HCT116 (cell line): ENCODE measurements around the gene DYRK1B. TPM values are rescaled to one million over a fixed set of nuclear protein-coding genes. Genes with fewer than 3 reads are reported as not detected.

Source experiments
- ATAC-seq: fragments of 200-7000 bp; cut with Tn5 transposase; 2 replicates; pipeline ENCODE4 v1.9.1; 2020; ENCODE audit warnings: mild to moderate bottlenecking, moderate library complexity
- BruUV-seq: library from RNA; stranded (reverse); fragments of 400-500 nt; replicated peaks from 2 replicates; lab custom pipeline; 2021; lab: Mats Ljungman, UMichigan
- CTCF ChIA-PET: fragments of 300-600 bp; sonication (Branson Sonifier 250); formaldehyde crosslinking; loops from one replicate; lab custom pipeline; 2021; ENCODE audit warnings: antibody characterized with exemption; lab: Charles Lee
- POLR2A ChIA-PET: fragments of 300-600, 350-600 bp; sonication (Branson Sonifier 250); formaldehyde crosslinking; loops from one replicate; lab custom pipeline; 2021; ENCODE audit warnings: antibody characterized with exemption; lab: Charles Lee
- RAD21 ChIA-PET, 2 experiments: fragments of 300-600 bp; sonication (Branson Sonifier 250); formaldehyde crosslinking; loops; one replicate each; lab custom pipeline; 2023; ENCODE audit warnings: low total read pairs in 2 of 2; ENCODE audit not compliant: uncharacterized antibody in 2 of 2, unreplicated experiment in 2 of 2, low non-redundant PET in 1 of 2; lab: Charles Lee
- DNase-seq: peaks from one replicate; pipeline ENCODE4 v3.0.0-alpha.2; 2010; ENCODE audit warnings: low read depth, low spot score
- H2AFZ ChIP-seq: fragments of 200-600 bp; shearing (Covaris generic), sonication (generic); 2 replicates; pipeline ENCODE4 v1.6.1; 2017; ENCODE audit warnings: low read depth, mixed run types, mixed read lengths, antibody characterized with exemption, low read length; ENCODE audit not compliant: poor library complexity, severe bottlenecking
- H3K27ac ChIP-seq: 2 replicates; pipeline ENCODE4 v1.5.1; 2012; ENCODE audit warnings: low read depth, low read length
- H3K27me3 ChIP-seq: fragments of 200-600 bp; sonication (generic); 2 replicates; pipeline ENCODE4 v1.6.1; 2016; ENCODE audit warnings: mixed run types, low read length, mixed read lengths; ENCODE audit not compliant: insufficient read depth
- H3K36me3 ChIP-seq, 2 experiments: fragments of 200-500 bp in 1 of 2; fragments of 200-600 bp in 1 of 2; sonication (Bioruptor generic) in 1 of 2; sonication (generic) in 1 of 2; 2 replicates each; pipeline versions ENCODE4 v1.5.1 to v1.6.1; 2014 to 2016; ENCODE audit warnings: low read length in 2 of 2, inconsistent platforms in 1 of 2, mixed read lengths in 1 of 2, mixed run types in 1 of 2; ENCODE audit not compliant: insufficient read depth in 2 of 2, control insufficient read depth in 1 of 2
- H3K4me1 ChIP-seq, 2 experiments: fragments of 200-600 bp in 1 of 2; sonication (generic) in 1 of 2; 2 replicates each; pipeline versions ENCODE4 v1.5.1 to v1.6.1; 2012 to 2017; ENCODE audit warnings: low read length in 2 of 2, inconsistent platforms in 1 of 2, mild to moderate bottlenecking in 1 of 2, mixed read lengths in 1 of 2, mixed run types in 1 of 2, moderate library complexity in 1 of 2; ENCODE audit not compliant: insufficient read depth in 2 of 2, control insufficient read depth in 1 of 2
- H3K4me2 ChIP-seq: fragments of 200-600 bp; sonication (generic); 2 replicates; pipeline ENCODE4 v1.6.1; 2017; ENCODE audit warnings: mixed run types, low read length, mixed read lengths
- H3K4me3 ChIP-seq, 2 experiments: fragments of 200-600 bp in 1 of 2; sonication (generic) in 1 of 2; replicated peaks in 1 of 2; 2 replicates each; pipeline ENCODE4 v1.5.1; 2011 to 2016; ENCODE audit warnings: low read length in 2 of 2, control low read depth in 1 of 2, low read depth in 1 of 2, mild to moderate bottlenecking in 1 of 2, mixed read lengths in 1 of 2, mixed run types in 1 of 2
- H3K79me2 ChIP-seq: fragments of 200-600 bp; sonication (generic); 2 replicates; pipeline ENCODE4 v1.6.1; 2017; ENCODE audit warnings: mild to moderate bottlenecking, mixed run types, low read length, moderate library complexity, mixed read lengths; ENCODE audit not compliant: insufficient read depth
- H3K9ac ChIP-seq: fragments of 200-600 bp; sonication (generic); 2 replicates; pipeline ENCODE4 v1.6.1; 2016; ENCODE audit warnings: low read length, mixed read lengths
- H3K9me2 ChIP-seq: fragments of 200-600 bp; sonication (generic), shearing (Covaris generic); 2 replicates; pipeline ENCODE4 v1.6.1; 2017; ENCODE audit warnings: mixed run types, mild to moderate bottlenecking, moderate library complexity; ENCODE audit not compliant: insufficient read depth
- H3K9me3 ChIP-seq, 2 experiments: fragments of 200-500 bp in 1 of 2; fragments of 200-600 bp in 1 of 2; sonication (Bioruptor generic) in 1 of 2; sonication (generic) in 1 of 2; 2 replicates each; pipeline ENCODE4 v1.6.1; 2014 to 2017; ENCODE audit warnings: low read length in 2 of 2, mixed read lengths in 2 of 2, inconsistent platforms in 1 of 2, low read depth in 1 of 2, mild to moderate bottlenecking in 1 of 2, mixed run types in 1 of 2, moderate library complexity in 1 of 2; ENCODE audit not compliant: control insufficient read depth in 1 of 2, insufficient read depth in 1 of 2
- H4K20me1 ChIP-seq: fragments of 200-600 bp; sonication (generic), shearing (Covaris generic); 2 replicates; pipeline ENCODE4 v1.6.1; 2017; ENCODE audit warnings: mixed run types, mild to moderate bottlenecking, moderate library complexity; ENCODE audit not compliant: insufficient read depth
- CBX3 ChIP-seq: IDR thresholded peaks from 2 replicates; pipeline ENCODE4 v1.6.1; 2012; ENCODE audit warnings: low read depth
- CEBPB ChIP-seq: IDR thresholded peaks from 2 replicates; pipeline ENCODE4 v1.6.1; 2012; ENCODE audit warnings: low read depth
- EGR1 ChIP-seq: IDR thresholded peaks from 2 replicates; pipeline ENCODE4 v1.6.1; 2012; ENCODE audit warnings: low read depth
- ELF1 ChIP-seq: IDR thresholded peaks from 2 replicates; pipeline ENCODE4 v1.6.1; 2012; ENCODE audit warnings: low read depth, borderline replicate concordance
- EZH2 ChIP-seq: fragments of 200-600 bp; sonication (generic); IDR thresholded peaks from 2 replicates; pipeline ENCODE4 v1.6.1; 2017; ENCODE audit warnings: antibody characterized with exemption, mixed run types
- FOSL1 ChIP-seq: IDR thresholded peaks from 2 replicates; pipeline ENCODE4 v1.6.1; 2012; ENCODE audit warnings: low read depth
- POLR2A ChIP-seq: IDR thresholded peaks from 2 replicates; pipeline ENCODE4 v1.7.0; 2011; ENCODE audit warnings: borderline replicate concordance; ENCODE audit not compliant: insufficient read depth, insufficient read length; ENCODE audit errors: extremely low read depth
- POLR2AphosphoS5 ChIP-seq: IDR thresholded peaks from 2 replicates; pipeline ENCODE4 v1.6.1; 2011; ENCODE audit warnings: mild to moderate bottlenecking, low read depth, low read length, moderate library complexity
- RAD21 ChIP-seq: IDR thresholded peaks from 2 replicates; pipeline ENCODE4 v1.6.1; 2012; ENCODE audit warnings: low read depth, mild to moderate bottlenecking
- SIN3A ChIP-seq: IDR thresholded peaks from 2 replicates; pipeline ENCODE4 v1.6.1; 2012; ENCODE audit warnings: low read depth
- SP1 ChIP-seq: IDR thresholded peaks from 2 replicates; pipeline ENCODE4 v1.6.1; 2012; ENCODE audit warnings: low read depth
- YY1 ChIP-seq: IDR thresholded peaks from 2 replicates; pipeline ENCODE4 v1.6.1; 2011; ENCODE audit warnings: low read length, low read depth, moderate library complexity, mild to moderate bottlenecking; ENCODE audit not compliant: insufficient replicate concordance; ENCODE audit errors: extremely low read depth
- ZNF274 ChIP-seq: fragments of 200-500 bp; sonication (Bioruptor generic); IDR thresholded peaks from 2 replicates; pipeline ENCODE4 v1.6.1; 2014; ENCODE audit warnings: mild to moderate bottlenecking, low read depth, low read length, inconsistent platforms
- intact Hi-C: fragments of 100-400 bp; cut with micrococcal nuclease; formaldehyde crosslinking; loops from 2 replicates; pipeline ENCODE4 v1.10.0; 2022
- total RNA-seq: library from RNA; stranded (reverse); gene quantifications from one replicate; pipeline ENCODE4 v1.2.1, GENCODE V29; 2021; ENCODE audit not compliant: unreplicated experiment
- TF ChIP-seq, protein P1 (sequence below), 3 experiments: fragments of 200-600 bp in 1 of 3; sonication (generic) in 1 of 3; IDR thresholded peaks in 2 of 3; conservative IDR thresholded peaks in 1 of 3; 2 replicates each; pipeline ENCODE4 v1.5.1; 2012 to 2017; ENCODE audit warnings: low read depth in 2 of 3, low read length in 2 of 3, antibody characterized with exemption in 1 of 3, borderline replicate concordance in 1 of 3, control low read depth in 1 of 3, mild to moderate bottlenecking in 1 of 3, mixed read lengths in 1 of 3, mixed run types in 1 of 3, moderate library complexity in 1 of 3; ENCODE audit not compliant: insufficient read depth in 1 of 3
- TF ChIP-seq, protein P2 (sequence below): IDR thresholded peaks from 2 replicates; pipeline ENCODE4 v1.6.1; 2012; ENCODE audit warnings: low read depth
- TF ChIP-seq, protein P3 (sequence below): IDR thresholded peaks from 2 replicates; pipeline ENCODE4 v1.6.1; 2012

The DYRK1B gene
- total RNA-seq, 1 experiment from 2014 or later = 7.3 TPM

DNA sequence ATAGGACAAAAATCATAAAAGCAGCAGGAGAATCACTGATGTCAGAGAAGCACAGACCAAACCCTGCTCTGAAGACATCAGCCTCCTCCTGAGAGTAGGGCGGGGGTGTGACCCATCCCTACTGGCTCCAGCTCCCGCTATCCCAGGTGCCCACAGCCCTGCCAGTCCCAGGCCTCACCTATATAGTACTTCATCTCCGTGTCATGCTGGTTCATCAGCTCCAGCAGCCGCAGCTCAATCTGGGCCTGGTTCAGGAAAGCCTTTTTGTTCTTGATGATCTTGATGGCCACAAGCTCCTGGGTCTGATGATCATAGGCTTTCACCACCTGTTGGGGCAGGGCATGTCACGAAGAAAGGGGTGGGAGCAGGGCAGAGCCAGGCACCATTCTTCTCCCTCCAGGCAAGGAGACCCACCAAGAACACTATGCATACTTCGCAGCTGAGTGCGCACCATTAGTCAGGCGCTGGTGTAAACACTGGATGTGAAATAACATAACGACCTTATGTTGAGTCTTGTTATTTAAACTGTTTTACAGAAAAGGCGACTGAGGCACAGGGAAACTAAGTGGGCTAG lies 4.2 kb downstream of the DYRK1B start (continued):
- TF ChIP-seq, protein P1, sequence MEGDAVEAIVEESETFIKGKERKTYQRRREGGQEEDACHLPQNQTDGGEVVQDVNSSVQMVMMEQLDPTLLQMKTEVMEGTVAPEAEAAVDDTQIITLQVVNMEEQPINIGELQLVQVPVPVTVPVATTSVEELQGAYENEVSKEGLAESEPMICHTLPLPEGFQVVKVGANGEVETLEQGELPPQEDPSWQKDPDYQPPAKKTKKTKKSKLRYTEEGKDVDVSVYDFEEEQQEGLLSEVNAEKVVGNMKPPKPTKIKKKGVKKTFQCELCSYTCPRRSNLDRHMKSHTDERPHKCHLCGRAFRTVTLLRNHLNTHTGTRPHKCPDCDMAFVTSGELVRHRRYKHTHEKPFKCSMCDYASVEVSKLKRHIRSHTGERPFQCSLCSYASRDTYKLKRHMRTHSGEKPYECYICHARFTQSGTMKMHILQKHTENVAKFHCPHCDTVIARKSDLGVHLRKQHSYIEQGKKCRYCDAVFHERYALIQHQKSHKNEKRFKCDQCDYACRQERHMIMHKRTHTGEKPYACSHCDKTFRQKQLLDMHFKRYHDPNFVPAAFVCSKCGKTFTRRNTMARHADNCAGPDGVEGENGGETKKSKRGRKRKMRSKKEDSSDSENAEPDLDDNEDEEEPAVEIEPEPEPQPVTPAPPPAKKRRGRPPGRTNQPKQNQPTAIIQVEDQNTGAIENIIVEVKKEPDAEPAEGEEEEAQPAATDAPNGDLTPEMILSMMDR (IDR thresholded peaks at IDR 0.05 in 2 of 3, conservative IDR thresholded peaks at IDR 0.05 in 1 of 3; ENCODE audit: borderline replicate concordance in 1 of 3, insufficient read depth in 1 of 3, low read depth in 2 of 3, low read length in 2 of 3) = no peak
- TF ChIP-seq YY1 (no peak), EZH2 (no peak), RAD21 (no peak), FOSL1 (no peak), SIN3A (no peak), CEBPB (no peak), ZNF274 (no peak)
- TF ChIP-seq, protein P2, sequence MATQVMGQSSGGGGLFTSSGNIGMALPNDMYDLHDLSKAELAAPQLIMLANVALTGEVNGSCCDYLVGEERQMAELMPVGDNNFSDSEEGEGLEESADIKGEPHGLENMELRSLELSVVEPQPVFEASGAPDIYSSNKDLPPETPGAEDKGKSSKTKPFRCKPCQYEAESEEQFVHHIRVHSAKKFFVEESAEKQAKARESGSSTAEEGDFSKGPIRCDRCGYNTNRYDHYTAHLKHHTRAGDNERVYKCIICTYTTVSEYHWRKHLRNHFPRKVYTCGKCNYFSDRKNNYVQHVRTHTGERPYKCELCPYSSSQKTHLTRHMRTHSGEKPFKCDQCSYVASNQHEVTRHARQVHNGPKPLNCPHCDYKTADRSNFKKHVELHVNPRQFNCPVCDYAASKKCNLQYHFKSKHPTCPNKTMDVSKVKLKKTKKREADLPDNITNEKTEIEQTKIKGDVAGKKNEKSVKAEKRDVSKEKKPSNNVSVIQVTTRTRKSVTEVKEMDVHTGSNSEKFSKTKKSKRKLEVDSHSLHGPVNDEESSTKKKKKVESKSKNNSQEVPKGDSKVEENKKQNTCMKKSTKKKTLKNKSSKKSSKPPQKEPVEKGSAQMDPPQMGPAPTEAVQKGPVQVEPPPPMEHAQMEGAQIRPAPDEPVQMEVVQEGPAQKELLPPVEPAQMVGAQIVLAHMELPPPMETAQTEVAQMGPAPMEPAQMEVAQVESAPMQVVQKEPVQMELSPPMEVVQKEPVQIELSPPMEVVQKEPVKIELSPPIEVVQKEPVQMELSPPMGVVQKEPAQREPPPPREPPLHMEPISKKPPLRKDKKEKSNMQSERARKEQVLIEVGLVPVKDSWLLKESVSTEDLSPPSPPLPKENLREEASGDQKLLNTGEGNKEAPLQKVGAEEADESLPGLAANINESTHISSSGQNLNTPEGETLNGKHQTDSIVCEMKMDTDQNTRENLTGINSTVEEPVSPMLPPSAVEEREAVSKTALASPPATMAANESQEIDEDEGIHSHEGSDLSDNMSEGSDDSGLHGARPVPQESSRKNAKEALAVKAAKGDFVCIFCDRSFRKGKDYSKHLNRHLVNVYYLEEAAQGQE = no peak

DNA sequence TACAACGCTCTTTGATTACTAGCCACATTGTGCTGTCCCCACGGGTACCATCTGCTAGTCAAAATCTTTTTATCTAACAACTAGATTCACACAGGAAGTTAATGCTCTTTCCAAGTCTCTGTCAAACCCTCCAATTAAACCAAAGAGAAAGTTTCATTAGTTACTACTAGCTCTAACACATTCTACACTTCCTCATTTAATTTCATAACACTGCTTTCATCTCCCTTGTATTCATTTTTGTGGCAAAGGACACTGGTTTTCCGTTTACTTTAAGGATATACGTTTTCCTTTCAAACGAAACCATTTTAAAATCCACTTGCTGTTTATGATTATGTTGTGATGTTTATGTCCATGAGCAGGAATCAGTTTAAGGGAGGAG lies 5.3 kb downstream of the DYRK1B start:
- DNase-seq = no peak
- ATAC-seq = no peak
- BruUV-seq = no TSS peak
- Histone ChIP-seq H3K4me1 (no peaks in the 10 kb centered on the region), H3K9me3 (no peaks in the 10 kb centered on the region), H3K4me2 (no peak overlapping the region), H3K9me2 (no peaks in the 10 kb centered on the region), H3K36me3 (peaks cover 30 to 59% of the 10 kb centered on the region in 2 experiments; a peak in 3 of 4 replicates), H3K4me3 (no peak overlapping the region), H2AFZ (no peak overlapping the region), H3K9ac (no peak overlapping the region), H3K27me3 (no peaks in the 10 kb centered on the region), H3K79me2 (no peaks in the 10 kb centered on the region; the same call in 1 of the 2 replicates), H3K27ac (no peak overlapping the region), H4K20me1 (no peaks in the 10 kb centered on the region)
- intact Hi-C loops = no loop called here
- RAD21 ChIA-PET = no interaction called here
- CTCF ChIA-PET = no interaction called here
- POLR2A ChIA-PET = no interaction called here
- TF ChIP-seq ELF1 = no peak
- TF ChIP-seq POLR2A = no peak
- no peak for TF ChIP-seq CBX3
- no peak for TF ChIP-seq SP1
- no peak for TF ChIP-seq ZNF274
- TF ChIP-seq, protein P3, sequence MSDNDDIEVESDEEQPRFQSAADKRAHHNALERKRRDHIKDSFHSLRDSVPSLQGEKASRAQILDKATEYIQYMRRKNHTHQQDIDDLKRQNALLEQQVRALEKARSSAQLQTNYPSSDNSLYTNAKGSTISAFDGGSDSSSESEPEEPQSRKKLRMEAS = no peak
- TF ChIP-seq, protein P2 = no peak
- TF ChIP-seq POLR2AphosphoS5 = no peak
- TF ChIP-seq EGR1 = no peak
- no peak for TF ChIP-seq EZH2
